HG02678 (cell line): Measurements from ENCODE around the gene LILRA5.
"Not testable (repeated sequence)": the region's sequence is repeated elsewhere in the genome, so short reads cannot be mapped to it uniquely, and the experiment has no call there.

Experiments used
- ATAC-seq: cut with Tn5 transposase; IDR thresholded peaks from one replicate; pipeline ENCODE4 v1.9.1; 2021; ENCODE audit warnings: mild to moderate bottlenecking, moderate library complexity; ENCODE audit not compliant: unreplicated experiment

Gene LILRA5

DNA sequence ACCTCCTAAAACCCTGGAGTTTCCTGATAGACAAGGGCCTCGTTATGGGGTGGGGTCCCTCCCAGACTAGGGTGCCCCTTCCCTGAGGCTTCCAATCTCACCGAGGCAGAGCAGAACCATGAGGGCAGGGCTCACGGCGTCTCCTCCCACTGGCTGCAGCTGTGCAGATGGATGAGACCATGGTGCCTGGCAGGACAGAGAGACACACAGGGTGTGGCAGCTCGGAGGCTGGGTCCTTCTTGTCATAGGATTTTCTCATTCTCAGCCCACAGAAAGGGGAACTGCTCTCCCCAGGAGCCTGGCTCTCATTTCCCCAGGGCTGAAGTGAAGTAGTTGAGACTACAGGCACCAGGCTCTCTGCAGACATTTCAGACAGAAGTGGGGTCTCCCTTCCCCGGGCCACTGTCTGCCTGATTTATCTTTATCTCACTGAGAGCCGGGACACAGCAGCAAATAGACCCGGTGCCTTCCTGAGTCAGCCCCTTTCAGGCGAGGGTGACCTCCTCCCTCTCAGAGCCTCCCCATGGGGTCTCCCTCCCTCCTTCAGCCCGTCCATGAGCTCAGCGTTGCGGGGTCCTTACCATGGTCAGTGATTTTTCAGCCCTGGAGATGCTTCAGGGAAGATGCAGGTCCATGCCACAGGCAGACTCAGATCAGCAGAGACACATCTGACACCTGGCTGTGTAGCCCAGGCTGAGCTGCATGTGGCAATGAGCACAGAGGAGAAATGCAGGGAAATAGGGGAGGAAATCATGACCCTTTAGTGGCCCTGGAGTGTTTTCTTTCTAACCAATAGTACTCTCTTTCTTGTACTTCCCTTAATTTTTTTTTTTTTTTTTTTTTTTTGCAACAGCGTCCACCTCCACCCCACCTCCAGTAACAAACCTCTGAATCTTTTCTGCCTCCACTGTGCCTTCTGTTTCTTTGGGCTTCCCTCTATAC is at the start of gene LILRA5:
LILRA5 (minus strand) TSS at position 731 of the 942 bp plus-strand sequence; CDS start at position 584, 147 bp downstream.
- no peak for ATAC-seq

GRCh38 chr19:54361680-54362422 is 48.9 kb upstream of the LILRA5 start:
- not testable (repeated sequence) for ATAC-seq

- peak; percentile 44 for ATAC-seq
These were observed 46.3 kb upstream of the LILRA5 start for GRCh38 chr19:54359149-54359820.

DNA sequence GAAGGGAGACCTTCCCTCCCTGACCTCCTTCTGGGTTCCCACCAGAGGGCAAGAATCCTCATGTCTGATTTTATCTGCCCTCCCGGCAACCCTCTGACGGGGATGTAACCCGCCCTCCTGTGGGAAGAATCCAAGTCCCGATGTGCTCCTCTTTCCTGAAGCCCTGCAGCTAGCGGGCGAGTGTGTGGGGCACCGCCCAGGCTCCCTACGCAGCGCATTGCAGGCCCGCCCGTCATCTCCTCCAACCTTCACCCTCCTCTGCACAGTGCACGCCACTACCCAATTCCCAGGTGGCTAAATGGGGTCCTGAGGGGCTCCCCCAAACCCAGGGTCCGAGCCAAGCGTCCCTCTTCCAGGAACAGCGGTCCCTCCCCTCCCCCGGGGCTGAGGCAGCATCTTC is 44.4 kb upstream of the LILRA5 start:
- no peak for ATAC-seq

DNA sequence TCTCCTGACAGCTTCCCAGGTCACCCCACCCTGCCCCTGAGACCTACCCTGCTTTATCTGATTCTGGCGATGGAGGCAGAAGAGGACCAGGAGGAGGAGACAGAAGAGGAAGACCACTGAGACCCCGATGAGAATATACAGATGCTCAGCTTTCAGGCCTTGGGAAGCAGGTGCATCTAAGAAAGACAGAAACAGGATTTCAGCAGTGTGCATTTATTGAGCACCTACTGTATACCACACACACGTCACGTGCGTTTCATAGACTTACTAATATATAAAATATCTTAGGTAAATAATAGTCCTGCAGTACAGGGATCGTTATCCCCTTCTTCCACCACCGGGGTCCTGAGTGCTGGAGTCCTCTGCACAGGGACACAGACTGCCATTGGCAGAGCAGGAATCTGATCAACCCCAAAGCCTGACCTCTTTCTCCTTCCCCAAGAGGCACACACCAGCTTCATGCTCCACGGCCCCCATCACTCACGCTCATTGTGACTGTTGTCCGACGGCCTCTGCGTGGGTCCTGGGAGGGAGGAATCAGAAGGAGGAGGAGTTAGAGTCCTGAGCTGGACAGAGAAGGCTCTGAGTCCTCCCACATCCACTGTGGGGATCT is 43.6 kb upstream of the LILRA5 start:
- no peak for ATAC-seq

DNA sequence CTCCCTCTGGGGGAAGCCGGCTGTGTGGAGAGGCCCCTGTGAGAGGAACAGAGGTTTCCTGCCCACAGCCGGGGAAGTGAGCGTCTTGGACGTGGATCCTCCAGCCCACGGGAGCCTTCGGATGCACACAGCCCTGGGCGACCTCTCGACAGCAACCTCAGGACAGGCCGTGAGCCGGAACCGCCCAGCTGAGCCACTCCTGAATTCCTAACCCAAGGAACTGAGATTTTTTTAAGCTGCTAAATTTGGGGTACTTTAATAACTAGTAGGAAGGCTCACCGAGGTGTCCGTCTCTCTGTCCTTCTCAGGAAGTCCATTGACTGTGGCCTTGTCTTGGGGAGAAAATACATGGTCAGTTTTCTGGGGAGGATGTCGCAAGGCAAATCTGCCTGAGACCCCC is 42.7 kb upstream of the LILRA5 start:
- no peak for ATAC-seq

DNA sequence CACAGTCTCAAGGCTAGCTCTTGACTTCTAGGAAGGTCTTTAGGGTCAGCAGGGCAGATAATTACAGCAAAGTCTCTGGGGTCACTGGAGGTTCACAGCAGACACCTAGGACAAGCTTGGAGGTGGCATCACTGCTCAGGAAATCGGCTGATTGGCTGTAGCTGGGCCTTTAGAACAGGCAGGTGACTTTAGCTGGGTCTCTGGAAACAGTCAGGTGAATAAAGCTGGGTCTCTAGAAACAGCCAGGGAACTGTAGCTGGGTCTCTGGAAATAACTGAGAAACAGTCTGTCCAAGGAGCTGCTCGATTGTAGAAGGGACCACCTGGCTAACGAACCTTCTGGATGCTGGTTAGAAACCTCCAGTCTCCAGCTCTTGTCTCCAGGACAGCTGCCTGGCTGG is 41.8 kb upstream of the LILRA5 start:
- ATAC-seq, result no peak

DNA sequence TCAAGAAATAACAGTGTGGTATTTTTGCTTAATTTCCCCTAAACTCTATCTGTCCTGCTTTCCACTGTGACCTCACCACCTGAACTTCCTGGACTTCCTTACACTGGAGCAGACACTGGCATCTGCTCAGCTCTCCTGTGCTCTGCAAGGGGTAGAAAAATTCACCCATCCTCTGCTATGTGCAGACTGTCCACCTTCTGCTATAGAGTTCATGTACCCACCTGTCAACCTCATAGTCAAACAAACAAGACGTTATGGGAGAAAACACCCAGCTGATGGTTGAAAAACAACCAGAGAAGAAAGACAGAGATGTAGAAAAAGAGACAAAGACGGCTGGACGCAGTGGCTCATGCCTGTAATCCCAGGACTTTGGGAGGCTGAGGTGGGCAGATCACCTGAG is 39.6 kb upstream of the LILRA5 start:
- ATAC-seq, result no peak

GRCh38 chr19:54352041-54352440 is 39.1 kb upstream of the LILRA5 start:
- ATAC-seq, result no peak

DNA sequence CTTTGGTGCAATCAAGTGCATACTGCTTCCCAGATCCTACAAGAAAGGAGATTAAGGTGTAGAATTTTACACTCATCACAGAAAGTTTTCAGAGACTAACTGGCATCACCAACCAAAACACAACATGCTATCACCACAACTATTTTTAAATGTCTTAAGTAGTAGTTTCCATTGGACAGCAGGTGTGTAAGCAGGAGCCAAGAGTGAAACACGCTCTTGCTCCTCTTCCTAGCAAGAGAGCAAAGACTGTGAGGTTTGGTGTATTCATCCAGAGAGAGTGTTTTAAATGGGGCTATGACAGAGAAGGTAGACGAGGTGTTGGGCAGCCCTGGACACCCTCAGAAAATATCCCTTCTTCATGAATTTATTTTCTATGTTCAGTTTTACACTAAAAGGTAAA is 38.5 kb upstream of the LILRA5 start:
- ATAC-seq, result no peak

DNA sequence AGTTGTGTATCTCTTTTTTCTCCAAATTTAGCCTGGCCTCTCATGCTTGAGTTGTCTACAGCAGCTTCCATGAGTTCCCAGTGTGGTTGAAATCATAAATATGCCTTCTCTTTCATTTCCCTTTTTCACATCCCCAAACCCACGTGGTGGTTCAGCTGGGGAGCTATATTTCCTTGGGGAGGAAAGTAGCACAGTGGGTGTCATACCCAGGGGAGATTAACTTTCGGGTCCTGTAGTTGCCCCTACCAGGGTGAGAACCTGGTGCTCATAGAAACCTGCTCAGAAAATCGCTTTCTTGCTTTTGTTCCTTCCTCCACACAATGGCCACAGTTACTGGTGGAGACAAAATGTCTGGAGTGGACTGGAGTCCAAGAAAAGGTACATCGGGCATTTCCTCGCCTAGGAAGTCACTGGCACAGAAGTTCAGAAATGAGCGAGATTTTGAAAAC is 33.0 kb upstream of the LILRA5 start:
- ATAC-seq, result no peak

DNA sequence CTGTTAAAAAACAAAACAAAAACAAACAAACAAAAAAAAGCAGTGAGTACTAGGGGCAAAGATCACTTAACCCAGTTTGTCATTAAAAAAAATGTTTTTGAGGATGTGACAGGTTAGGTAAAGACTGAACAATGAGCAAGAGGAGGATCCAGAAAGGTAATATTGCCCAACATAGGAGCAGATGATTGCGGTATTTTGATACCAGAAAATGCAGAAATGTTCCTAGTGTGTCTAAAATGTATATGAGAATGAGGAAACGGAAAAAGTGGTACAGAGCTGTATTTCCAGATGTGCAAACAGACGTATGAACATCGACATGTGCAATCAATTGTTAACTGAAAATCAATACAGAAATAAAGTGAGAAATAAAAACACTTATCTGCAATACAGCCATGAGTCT is 30.9 kb upstream of the LILRA5 start:
- ATAC-seq, result no peak

GRCh38 chr19:54341295-54341694 is 28.3 kb upstream of the LILRA5 start:
- no peak for ATAC-seq

DNA sequence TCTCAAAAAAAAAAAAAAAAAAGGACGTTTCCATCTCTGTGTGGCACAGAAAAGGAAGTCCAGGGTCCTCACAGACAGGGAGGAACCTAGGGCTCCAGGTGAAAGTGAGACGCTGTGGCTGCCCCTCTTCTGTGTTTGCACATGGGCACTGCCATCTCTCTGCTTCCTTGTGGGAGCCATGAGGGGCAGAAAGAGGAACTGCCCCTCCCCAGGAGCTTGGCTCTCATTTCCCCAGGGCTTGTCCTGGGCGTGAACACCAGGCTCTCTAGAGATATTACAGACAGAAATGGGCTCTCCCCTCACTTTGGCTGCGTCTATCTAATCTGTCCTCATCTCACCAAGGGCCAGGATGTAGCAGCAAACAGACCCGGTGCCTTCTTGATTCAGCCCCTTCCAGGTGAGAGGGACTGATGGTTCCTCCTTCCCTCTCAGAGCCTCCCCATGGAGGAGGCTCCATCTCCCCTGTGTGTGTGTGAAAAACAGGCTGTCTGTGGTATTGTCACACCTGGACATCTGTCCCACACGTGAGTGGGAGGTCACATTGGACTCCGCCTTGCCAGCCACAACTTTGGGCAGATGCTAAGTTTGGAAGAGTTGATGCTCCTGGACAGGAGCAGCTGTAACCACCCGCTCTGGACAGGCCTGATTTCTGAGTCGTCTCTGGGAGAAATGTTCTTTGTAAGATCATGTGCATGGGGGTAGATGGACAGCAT is 26.8 kb upstream of the LILRA5 start:
- no peak for ATAC-seq

GRCh38 chr19:54338521-54338920 is 25.6 kb upstream of the LILRA5 start:
- ATAC-seq, result no peak

DNA sequence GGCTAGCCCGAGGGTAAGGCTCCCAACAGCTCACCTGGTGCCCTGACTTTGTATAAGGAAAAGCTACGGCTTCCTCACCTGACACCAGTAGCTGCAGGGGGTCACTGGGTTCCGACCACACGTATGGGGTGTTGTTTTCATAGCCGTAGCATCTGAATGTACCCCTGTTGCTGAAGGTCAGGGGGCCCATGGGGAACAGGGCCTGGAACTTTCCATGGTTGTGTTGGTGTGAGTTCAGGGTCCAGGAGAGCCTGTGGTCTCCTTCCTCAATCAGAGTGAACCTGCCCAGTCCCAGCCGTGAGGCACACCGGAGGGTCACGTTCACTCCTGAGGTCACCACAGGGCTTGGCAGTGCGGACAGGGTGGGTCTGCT is 24.9 kb upstream of the LILRA5 start:
- ATAC-seq, result no peak

- no peak for ATAC-seq
These were observed 24.2 kb upstream of the LILRA5 start for GRCh38 chr19:54336893-54337857.

GRCh38 chr19:54335979-54336892 is 23.3 kb upstream of the LILRA5 start:
- ATAC-seq, result no peak
